GM12878 (cell line): Measurements from ENCODE around the gene TFR2. TPM values are rescaled to one million over a fixed set of nuclear protein-coding genes. Genes with fewer than 3 reads are reported as not detected.

Experiments
- BCLAF1 ChIP-seq: fragments of 450-650 bp; IDR thresholded peaks from 2 replicates; pipeline ENCODE4 v1.6.1; 2017; ENCODE audit warnings: antibody characterized with exemption, mild to moderate bottlenecking, moderate library complexity
- HDGF ChIP-seq: fragments of 450-650 bp; IDR thresholded peaks from 2 replicates; pipeline ENCODE4 v1.6.1; 2016; ENCODE audit warnings: antibody characterized with exemption
- POLR2AphosphoS2 ChIP-seq: IDR thresholded peaks from 2 replicates; pipeline ENCODE4 v1.6.1; 2011; ENCODE audit warnings: low read depth, mild to moderate bottlenecking, low read length, improper control_type of control experiment, moderate library complexity
- RCOR1 ChIP-seq: conservative IDR thresholded peaks from 2 replicates; pipeline ENCODE4 v1.6.1; 2012; ENCODE audit warnings: low read depth, low read length, improper control_type of control experiment
- REST ChIP-seq: IDR thresholded peaks from 2 replicates; pipeline ENCODE4 v1.6.1; 2012; ENCODE audit warnings: mild to moderate bottlenecking, low read depth, low read length
- SMAD5 ChIP-seq: IDR thresholded peaks from 2 replicates; pipeline ENCODE4 v1.6.1; 2016; ENCODE audit warnings: antibody characterized with exemption, low read depth
- polyA plus RNA-seq, 11 experiments: library from polyadenylated mRNA; depleted of rRNA in 4 of 11; unstranded in 6 of 11; stranded (reverse) in 5 of 11; fragments of >200 nt; fragmentation: Nextera tagmentation in 4 of 11; fragmentation: Illumina TruSeq in 1 of 11; extraction: Ambion mirVana in 4 of 11; extraction: Trizol in 1 of 11; gene quantifications; 1 replicate in 1 of 11; 2 replicates in 10 of 11; pipeline versions ENCODE4 v1.2.1 to v1.2.3, GENCODE V29; 2011 to 2016; ENCODE audit warnings: inconsistent platforms in 2 of 11, missing spikeins in 2 of 11, low read depth in 1 of 11
- total RNA-seq, 4 experiments: library from RNA; depleted of rRNA in 3 of 4; stranded (reverse); fragments of >200 nt in 3 of 4; fragmentation: Illumina TruSeq in 1 of 4; extraction: Trizol in 1 of 4; gene quantifications; 2 replicates each; pipeline versions ENCODE4 v1.2.1 to v1.2.3, GENCODE V29; 2013 to 2021

Gene TFR2
- total and polyA plus RNA-seq, 10 of the 15 experiments (the other 5 are each of a cell fraction or from before 2014, with no cell fraction given), result 0.30 to 7.2 (median 1.8) TPM

- TF ChIP-seq BCLAF1 (no peak; the same call in 1 of the 2 replicates), HDGF (no peak), RCOR1 (no peak), SMAD5 (peak; percentile 83), POLR2AphosphoS2 (peak; percentile 79; the same call in 1 of the 2 replicates), REST (no peak)
Measured at GRCh38 chr7:100585511-100586265, 55.7 kb downstream of the TFR2 start, which contains the start of gene LRCH4 (continued).
